ENCODE results near the gene NCAPD3.

NCAPD3 gene

DNA sequence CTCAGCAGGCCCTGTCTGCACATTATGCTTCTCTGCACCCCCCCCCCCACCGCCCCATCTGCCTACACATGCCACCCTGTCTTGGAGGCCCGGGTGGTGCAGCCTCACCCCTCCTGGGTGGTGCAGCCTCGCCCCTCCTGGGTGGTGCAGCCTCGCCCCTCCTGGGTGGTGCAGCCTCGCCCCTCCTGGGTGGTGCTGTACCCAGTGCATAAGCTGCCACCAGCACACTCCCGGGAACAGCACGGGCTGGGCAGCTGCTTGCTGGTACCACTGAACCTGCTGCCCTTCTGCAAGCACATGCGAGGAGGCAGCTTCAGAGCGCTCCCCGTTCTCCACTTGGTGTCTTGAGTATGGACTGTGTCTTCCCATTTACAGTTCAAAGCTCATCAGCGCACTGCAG, 69.3 kb downstream of the NCAPD3 start:
- no peaks in the 10 kb centered on the region for H3K9me3 ChIP-seq (replicated peaks in 1 of 11)
- H3K4me2 ChIP-seq = no peak overlapping the region
- H3K27ac ChIP-seq = no peak overlapping the region
- peaks cover 75 to 100% (median 98%) of the 10 kb centered on the region in 11 experiments for H3K36me3 ChIP-seq
- H4K20me1 ChIP-seq = peaks cover 0 to 67% (median 6%) of the 10 kb centered on the region in 11 experiments; a peak in 8 of 22 replicates
- no peak for TF ChIP-seq Cebpa-rat (IDR thresholded peaks at IDR 0.05)
- no peak overlapping the region for H3K9ac ChIP-seq
- peaks cover 0 to 20% (median 4%) of the 10 kb centered on the region in 10 experiments; a peak in 10 of 20 replicates for H3K4me1 ChIP-seq
- no peak overlapping the region for H3K4me3 ChIP-seq
- H3K27me3 ChIP-seq = no peaks in the 10 kb centered on the region

DNA sequence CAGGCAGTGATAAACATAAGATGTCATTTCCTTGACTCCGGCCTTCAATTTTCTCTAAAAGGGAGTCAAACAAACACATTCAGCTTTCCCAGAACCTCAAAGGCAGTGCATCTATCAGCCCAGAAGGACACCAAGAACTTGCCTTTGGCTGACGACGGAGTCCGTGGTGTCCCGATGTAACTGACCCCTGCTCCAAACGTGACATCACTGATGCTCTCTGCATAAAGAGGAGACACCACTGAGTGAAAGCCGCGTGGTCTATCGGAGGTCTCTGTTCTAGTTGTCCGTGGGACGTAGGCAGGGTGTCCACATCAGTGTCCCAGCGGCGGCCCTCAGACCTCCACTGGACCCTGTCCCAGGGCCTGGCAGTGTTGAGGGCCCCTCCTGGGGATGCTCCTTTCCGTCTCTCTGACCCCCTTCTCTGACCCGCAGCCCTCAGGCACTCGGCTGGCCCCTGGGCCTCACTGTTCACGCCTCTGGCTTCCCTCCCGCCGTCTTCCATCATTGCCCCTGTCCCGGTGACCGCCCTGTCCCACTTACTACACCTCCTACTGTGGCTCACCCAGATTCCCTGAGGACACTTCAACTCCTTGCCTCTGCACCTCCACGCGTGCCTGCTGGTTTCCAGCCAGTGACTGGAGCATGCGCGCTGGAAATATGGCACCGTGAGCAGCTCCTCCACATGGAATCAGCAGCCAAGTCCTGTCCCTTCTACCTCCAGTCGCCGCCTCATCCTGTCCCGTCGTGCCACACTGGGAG, 70.4 kb downstream of the NCAPD3 start:
- H3K4me3 ChIP-seq = no peak overlapping the region
- H3K9me3 ChIP-seq (replicated peaks in 1 of 11) = no peaks in the 10 kb centered on the region
- H3K9ac ChIP-seq = no peak overlapping the region
- peaks cover 0 to 20% (median 4%) of the 10 kb centered on the region in 10 experiments; a peak in 10 of 20 replicates for H3K4me1 ChIP-seq
- no peak overlapping the region for H3K27ac ChIP-seq
- H3K4me2 ChIP-seq = no peak overlapping the region
- peaks cover 70 to 100% (median 97%) of the 10 kb centered on the region in 11 experiments for H3K36me3 ChIP-seq
- H3K27me3 ChIP-seq = no peaks in the 10 kb centered on the region
- peaks cover 0 to 66% (median 6%) of the 10 kb centered on the region in 11 experiments; a peak in 8 of 22 replicates for H4K20me1 ChIP-seq
- no peak for TF ChIP-seq Cebpa-rat (IDR thresholded peaks at IDR 0.05)

DNA sequence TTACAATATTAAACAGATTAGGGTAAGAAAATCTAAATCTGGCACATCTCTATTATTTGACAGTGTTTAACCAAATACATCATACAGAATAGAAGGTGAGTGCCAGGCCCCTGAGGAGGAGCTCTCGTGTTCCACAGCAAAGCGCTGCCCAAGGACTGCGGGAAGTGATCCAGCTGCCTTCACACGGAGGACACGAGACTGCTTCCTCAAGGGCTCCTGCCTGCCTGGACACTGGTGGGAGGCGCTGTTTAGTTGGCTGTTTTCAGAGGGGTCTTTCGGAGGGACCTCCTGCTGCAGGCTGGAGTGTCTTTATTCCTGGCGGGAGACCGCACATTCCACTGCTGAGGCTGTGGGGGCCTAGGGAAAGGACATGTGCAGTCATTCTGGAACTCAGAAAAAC, 71.1 kb downstream of the NCAPD3 start:
- no peak overlapping the region for H3K9ac ChIP-seq
- peaks cover 0 to 20% (median 4%) of the 10 kb centered on the region in 10 experiments; a peak in 10 of 20 replicates for H3K4me1 ChIP-seq
- peaks cover 64 to 100% (median 93%) of the 10 kb centered on the region in 11 experiments for H3K36me3 ChIP-seq
- no peak overlapping the region for H3K4me2 ChIP-seq
- no peak for TF ChIP-seq Cebpa-rat (IDR thresholded peaks at IDR 0.05)
- no peak overlapping the region for H3K4me3 ChIP-seq
- no peak overlapping the region for H3K27ac ChIP-seq
- H4K20me1 ChIP-seq = peaks cover 0 to 59% (median 6%) of the 10 kb centered on the region in 11 experiments; a peak in 8 of 22 replicates
- H3K27me3 ChIP-seq = no peaks in the 10 kb centered on the region
- no peaks in the 10 kb centered on the region for H3K9me3 ChIP-seq (replicated peaks in 1 of 11)

DNA sequence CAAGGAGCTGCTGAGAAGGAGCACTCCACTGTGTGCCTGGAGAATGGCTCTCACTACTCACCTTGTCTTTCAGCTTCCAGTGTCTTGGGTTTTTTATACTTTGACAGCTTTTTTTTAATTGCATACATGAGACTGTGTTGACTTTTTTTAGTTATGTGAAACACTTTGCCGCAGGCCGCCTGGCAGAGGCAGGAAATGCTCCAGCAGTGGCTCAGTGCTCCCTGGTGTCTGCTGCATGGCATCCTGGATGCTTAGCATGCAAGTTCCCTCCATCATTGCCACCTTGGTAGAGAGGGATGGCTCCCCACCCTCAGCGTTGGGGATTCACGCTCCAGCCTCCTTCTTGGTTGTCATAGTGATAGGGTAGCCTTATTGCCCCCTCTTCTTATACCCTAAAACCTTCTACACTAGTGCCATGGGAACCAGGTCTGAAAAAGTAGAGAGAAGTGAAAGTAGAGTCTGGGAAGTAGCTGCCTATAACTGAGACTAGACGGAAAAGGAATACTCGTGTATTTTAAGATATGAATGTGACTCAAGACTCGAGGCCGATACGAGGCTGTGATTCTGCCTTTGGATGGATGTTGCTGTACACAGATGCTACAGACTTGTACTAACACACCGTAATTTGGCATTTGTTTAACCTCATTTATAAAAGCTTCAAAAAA, 72.6 kb downstream of the NCAPD3 start:
- H3K9ac ChIP-seq = no peak overlapping the region
- peaks cover 51 to 97% (median 84%) of the 10 kb centered on the region in 11 experiments for H3K36me3 ChIP-seq
- H3K9me3 ChIP-seq (replicated peaks in 1 of 11) = no peaks in the 10 kb centered on the region
- peaks cover 0 to 58% (median 6%) of the 10 kb centered on the region in 11 experiments; a peak in 7 of 22 replicates for H4K20me1 ChIP-seq
- H3K27ac ChIP-seq = no peak overlapping the region
- no peaks in the 10 kb centered on the region for H3K27me3 ChIP-seq
- TF ChIP-seq Cebpa-rat (IDR thresholded peaks at IDR 0.05) = no peak
- peaks cover 0 to 20% (median 5%) of the 10 kb centered on the region in 10 experiments; a peak in 11 of 20 replicates for H3K4me1 ChIP-seq
- H3K4me3 ChIP-seq = no peak overlapping the region
- H3K4me2 ChIP-seq = peak overlapping the region in 4 of 11 experiments; percentile 22 to 30 (median 28); a peak in 3 of 22 replicates

DNA sequence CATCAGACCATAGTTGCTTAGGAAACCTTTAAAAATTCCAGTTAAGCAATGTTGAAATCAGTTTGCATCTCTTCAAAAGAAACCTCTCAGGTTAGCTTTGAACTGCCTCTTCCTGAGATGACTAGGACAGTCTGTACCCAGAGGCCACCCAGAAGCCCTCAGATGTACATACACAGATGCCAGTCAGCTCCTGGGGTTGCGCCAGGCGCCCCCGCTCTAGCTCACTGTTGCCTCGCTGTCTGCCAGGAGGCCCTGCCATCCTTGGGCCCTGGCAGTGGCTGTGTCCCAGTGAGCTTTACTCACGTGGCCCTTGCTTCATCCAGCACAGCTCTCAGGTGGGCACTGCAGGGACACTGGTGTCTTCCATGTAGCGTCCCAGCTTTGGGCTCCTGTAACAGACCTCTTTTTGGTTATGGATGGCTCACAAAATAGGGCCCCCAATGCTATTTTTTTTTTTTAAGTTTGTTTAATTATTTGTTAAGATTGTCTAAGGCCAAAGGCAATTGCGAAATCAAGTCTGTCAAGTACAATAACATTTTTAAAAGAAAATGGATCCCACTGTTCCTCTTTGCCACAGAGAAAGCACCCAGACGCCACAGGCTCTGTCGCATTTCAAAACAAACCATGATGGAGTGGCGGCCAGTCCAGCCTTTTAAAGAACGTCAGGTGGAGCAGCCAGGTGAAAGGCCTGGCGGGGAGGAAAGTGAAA, 73.4 kb downstream of the NCAPD3 start:
- peaks cover 43 to 97% (median 77%) of the 10 kb centered on the region in 11 experiments for H3K36me3 ChIP-seq
- peaks cover 0 to 50% (median 9%) of the 10 kb centered on the region in 11 experiments; a peak in 6 of 22 replicates for H4K20me1 ChIP-seq
- no peaks in the 10 kb centered on the region for H3K9me3 ChIP-seq (replicated peaks in 1 of 11)
- no peak overlapping the region; a peak in 1 of 22 replicates for H3K27ac ChIP-seq
- no peak overlapping the region for H3K4me3 ChIP-seq
- H3K4me1 ChIP-seq = peaks cover 5 to 27% (median 10%) of the 10 kb centered on the region in 10 experiments
- TF ChIP-seq Cebpa-rat (IDR thresholded peaks at IDR 0.05) = peak in 4 of 11 experiments; percentile 20 to 81 (median 62); a peak in 6 of 22 replicates
- H3K4me2 ChIP-seq = no peak overlapping the region
- no peak overlapping the region for H3K9ac ChIP-seq
- H3K27me3 ChIP-seq = no peaks in the 10 kb centered on the region

DNA sequence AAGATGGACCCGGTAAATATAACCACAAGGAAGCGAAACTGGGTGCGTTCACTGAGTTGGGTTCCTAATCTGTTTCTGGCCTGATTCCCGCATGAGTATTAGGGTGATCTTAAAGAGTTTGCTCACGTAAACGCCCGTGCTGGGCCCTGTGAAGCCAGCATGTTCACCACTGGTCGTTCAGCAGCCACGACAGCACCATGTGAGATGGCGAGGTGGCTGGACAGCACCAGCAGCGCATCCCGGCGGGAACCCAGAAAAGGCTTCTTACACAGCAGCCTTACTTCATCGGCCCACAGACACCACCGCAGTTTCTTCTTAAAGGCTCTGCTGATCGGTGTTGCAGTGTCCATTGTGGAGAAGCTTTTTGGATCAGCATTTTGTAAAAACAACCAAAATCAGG, 74.4 kb downstream of the NCAPD3 start:
- no peak overlapping the region for H3K27ac ChIP-seq

DNA sequence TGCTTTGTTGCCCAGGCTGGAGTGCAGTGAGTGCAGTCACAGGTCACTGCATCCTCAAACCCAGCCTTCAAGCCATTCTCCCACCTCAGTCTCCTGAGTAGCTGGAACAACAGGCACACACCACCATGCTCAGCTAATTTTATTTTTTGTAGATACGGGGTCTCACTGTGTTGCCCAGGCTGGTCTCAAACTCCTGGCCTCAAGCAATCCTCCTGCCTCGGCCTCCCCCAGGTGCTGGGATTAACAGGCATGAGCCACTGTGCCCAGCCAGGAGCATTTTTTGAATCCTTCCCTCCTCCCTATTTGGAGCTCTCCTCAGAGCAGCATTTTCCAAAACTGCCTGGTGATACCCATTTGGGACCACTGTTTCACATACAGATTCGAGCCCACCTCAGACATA, 77.2 kb downstream of the NCAPD3 start:
- TF ChIP-seq Cebpa-rat (IDR thresholded peaks at IDR 0.05) = no peak
- peaks cover 14 to 92% (median 63%) of the 10 kb centered on the region in 11 experiments for H3K36me3 ChIP-seq

More for the DNA sequence above, 74.4 kb downstream of the NCAPD3 start:
- Histone ChIP-seq H3K4me2 (no peak overlapping the region), H3K4me1 (peaks cover 14 to 31% (median 17%) of the 10 kb centered on the region in 10 experiments), H3K27me3 (no peaks in the 10 kb centered on the region), H3K9ac (no peak overlapping the region), H3K4me3 (no peak overlapping the region), H3K36me3 (peaks cover 33 to 95% (median 76%) of the 10 kb centered on the region in 11 experiments), H3K9me3 (replicated peaks in 1 of 11) (no peaks in the 10 kb centered on the region), H4K20me1 (peaks cover 0 to 40% (median 6%) of the 10 kb centered on the region in 11 experiments; a peak in 6 of 22 replicates)
- TF ChIP-seq Cebpa-rat (IDR thresholded peaks at IDR 0.05) = no peak

DNA sequence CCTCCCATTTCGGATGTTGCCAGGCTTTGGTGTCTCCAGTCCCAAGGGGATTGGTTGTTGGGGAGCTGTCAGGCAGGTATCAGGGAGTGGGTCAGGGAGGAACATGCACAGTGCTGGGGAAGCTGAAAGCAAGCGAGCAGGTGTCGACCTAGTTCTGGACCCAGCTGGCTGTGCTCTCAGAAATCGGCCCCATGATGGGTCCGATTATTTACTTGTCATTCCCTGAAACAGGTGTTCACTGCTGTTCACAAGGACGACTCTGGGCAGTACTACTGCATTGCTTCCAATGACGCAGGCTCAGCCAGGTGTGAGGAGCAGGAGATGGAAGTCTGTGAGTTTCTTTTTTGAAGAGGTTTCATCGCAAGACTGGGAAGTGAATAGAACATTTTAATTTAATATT, 78.1 kb downstream of the NCAPD3 start:
- TF ChIP-seq Cebpa-rat (IDR thresholded peaks at IDR 0.05) = no peak
- peaks cover 7 to 26% (median 17%) of the 10 kb centered on the region in 10 experiments; a peak in 18 of 20 replicates for H3K4me1 ChIP-seq
- peaks cover 0 to 21% (median 0%) of the 10 kb centered on the region in 11 experiments; a peak in 5 of 22 replicates for H4K20me1 ChIP-seq
- H3K36me3 ChIP-seq = peaks cover 14 to 91% (median 58%) of the 10 kb centered on the region in 11 experiments
- no peaks in the 10 kb centered on the region for H3K9me3 ChIP-seq (replicated peaks in 1 of 11)
- no peak overlapping the region for H3K9ac ChIP-seq
- peak overlapping the region in 8 of 11 experiments; percentile 20 to 70 (median 59); a peak in 15 of 22 replicates for H3K4me2 ChIP-seq
- no peaks in the 10 kb centered on the region for H3K27me3 ChIP-seq
- H3K4me3 ChIP-seq = no peak overlapping the region
- no peak overlapping the region for H3K27ac ChIP-seq

More for the DNA sequence above, 77.2 kb downstream of the NCAPD3 start:
- H3K4me1 ChIP-seq = peaks cover 13 to 35% (median 17%) of the 10 kb centered on the region in 10 experiments
- peaks cover 0 to 24% (median 6%) of the 10 kb centered on the region in 11 experiments; a peak in 7 of 22 replicates for H4K20me1 ChIP-seq
- no peak overlapping the region for H3K9ac ChIP-seq
- no peak overlapping the region for H3K4me3 ChIP-seq
- no peak overlapping the region for H3K4me2 ChIP-seq
- H3K27ac ChIP-seq = no peak overlapping the region
- no peaks in the 10 kb centered on the region for H3K27me3 ChIP-seq
- no peaks in the 10 kb centered on the region for H3K9me3 ChIP-seq (replicated peaks in 1 of 11)

All from BLaER1 treated with 17β-estradiol and CSF1 and Interleukin-3, amounts not matched to agents 10 nM and 100 nM (cell line).